ENCODE results near the gene KIF21B. TPM values are rescaled to one million over a fixed set of nuclear protein-coding genes. Genes with fewer than 3 reads are reported as not detected.

Gene KIF21B
- total RNA-seq, 1 experiment from 2014 or later: 0.22 TPM

DNA sequence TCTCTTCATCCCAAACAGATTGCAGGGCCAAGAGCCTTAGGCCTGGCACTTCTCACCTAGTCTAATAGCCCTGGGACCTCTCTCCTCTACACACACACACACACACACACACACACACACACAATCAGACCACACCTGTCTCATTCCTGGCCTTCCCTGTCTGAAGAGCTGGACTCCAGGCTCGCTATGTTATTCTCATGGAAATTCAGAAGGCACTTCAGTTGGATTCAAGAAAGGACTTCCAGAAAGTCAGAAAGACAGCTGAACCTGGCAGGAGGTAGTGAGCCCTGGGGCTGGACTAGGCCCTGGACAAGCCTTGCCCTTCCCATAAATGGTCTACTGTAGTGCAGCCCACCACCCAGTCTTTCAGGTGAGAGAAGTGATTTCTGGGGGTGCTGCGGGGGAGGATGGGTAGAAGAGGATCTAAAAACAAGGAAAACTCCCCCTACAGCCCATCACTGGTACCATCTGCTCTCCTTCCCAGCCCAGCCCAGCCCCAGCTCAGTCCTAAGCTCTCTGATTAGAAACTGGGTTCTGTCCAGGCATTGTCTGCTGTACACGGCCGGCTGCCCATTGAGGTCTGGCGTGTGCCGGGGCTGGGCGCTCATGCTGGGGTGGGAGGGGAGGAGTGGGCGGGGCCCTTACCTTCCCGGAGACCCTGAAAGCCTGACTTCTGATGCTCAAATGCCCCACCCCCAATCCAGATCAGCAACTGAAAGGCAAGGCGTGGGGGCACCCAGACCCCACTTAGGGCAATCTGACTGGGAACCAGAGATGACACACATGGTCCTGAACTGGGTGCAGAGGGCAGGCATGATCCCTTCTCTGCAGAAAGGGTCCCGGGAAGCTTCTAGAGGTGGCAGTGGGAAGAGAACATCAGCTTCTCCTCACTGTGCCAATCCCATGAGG is 2.5 kb downstream of the KIF21B start:
- no peak for DNase-seq (ENCODE audit: extremely low read depth, low read depth)

DNA sequence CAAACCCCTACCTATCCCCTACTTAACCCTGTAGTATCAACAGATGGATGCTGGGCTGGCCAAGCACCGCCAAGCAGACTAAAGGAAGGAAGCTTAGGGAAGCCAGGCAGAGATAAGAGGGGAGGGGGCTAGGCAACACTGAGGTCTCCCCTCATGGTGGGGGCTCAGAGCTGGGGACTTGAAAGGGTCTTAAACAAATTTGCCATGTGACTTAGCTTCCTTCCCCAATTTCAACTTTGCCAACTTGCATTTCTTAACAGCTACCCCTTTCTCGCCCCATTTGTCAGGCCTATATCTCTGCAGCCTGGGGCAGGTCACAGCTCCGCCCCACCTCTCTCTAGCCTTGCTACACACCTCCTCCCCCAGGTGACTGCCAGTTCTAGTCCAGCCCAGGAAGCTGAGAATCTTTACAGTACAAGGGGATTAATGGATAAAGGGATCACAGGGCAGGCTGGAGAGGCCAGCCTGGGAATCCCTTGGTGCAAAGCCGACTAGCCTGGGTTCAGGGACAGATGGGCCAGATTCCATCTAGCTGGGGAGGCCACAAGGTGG is 3.4 kb downstream of the KIF21B start:
- DNase-seq (ENCODE audit: extremely low read depth, low read depth): no peak

DNA sequence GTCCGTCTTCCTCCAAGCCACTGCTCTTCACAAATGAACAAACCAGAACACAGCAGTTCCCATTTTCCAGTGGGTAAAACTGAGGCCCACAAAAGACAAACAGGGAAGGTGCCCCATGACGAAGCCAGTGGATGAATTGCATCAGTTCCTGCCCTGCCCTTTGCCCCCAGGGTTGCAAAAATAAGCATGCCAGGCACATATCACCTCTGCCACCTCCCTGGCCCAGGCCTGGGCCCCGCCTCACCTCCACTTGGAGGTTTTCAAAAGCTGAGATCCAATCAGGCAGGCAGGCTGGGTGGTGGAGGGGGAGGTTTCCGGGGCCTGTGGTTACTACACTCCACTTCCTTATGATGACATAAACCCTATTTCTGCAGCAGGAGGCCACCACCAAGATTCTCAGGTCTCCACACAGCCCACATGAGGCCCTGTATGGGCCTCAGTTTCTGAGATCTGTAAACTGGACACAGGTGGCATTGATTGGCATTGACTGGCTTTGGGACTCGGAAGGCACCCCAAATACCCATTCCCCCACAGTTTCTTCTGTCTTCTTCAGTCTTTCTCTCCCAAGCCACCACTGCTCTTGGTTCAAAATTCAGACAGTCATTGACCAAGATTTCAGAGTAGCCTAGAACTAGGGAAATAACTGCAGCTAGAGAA is 4.1 kb downstream of the KIF21B start:
- DNase-seq (ENCODE audit: extremely low read depth, low read depth): peak; percentile 9

DNA sequence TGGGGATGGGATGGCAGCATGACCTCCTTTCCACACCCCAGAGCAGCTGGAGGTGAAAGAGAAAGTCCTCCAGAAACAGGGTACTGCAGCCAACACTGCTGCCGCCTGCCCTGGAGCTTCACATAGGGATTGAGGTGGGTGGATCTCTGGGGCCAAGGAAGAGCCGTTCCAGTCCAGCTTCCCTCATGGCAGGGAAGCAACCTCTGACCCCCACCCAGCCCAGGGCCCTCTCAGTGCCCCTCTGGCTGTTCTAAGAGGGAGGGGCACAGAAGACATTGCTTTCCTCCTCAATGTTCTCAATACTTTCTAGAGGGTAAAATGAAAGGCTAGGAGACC is 5.7 kb downstream of the KIF21B start:
- no peak for DNase-seq (ENCODE audit: extremely low read depth, low read depth)

DNA sequence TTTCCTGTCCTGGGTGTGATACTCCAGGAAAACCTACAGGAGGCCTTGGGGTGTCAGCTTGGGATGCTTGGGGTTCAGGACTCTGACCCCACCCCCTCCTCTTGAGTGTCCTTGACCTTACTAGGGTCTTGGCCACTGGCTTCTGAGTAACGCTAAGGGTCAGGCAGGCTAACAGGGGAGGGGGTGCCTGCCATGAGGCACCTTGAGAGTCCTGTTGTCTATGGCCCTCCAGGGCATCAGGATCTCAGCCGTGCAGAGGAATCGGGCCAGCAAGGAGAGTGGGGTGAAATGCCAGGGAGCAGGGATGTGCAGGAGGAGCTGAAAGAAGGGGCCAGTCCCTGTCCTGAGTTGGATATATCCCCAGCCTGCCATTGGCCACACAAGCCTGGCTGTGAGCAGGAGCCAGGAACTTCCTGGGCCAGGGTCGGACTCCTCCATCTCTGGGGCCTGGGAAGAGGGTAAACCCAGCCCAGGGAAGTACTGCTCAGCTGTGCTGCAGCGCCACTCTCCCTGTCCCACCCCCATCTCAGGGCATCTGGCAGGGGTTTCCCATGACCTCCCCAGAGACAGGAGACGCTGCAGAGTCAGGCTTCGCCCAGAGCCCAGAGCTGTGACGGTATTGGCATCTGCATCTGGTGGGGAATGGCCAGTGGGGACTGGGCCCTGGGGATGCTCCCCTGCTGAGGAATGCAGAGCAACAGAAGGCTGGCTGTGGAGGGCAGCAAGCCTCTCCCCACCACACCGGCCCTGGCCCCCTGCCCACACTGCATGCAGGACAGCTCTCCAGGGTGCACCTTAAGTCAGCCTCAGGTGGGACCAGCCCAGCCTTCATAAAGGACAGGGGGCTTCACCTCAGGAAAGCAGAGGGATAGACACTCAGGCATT is 6.3 kb downstream of the KIF21B start:
- DNase-seq (ENCODE audit: extremely low read depth, low read depth): no peak

DNA sequence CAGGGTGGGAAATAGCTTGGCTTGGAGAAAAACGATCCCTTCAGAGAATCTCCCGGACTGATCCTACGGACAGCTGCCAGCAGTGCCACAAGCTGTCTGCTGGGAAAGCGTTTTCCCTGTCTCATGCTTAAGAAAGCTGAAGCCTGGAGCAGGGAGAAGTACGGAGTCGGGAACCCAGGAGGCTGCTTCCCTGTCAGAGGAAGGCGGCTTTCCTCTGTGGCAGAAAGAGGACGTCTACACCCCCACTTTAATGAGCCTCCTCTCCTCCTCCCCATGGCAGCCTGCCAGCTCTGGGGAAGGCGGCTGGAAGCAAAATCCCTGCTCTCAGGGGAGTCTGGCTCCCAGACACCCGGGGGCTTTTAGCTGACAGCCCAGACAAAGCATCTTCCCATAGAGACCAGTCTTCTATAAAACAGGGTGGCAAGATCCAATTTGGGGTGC is 7.3 kb downstream of the KIF21B start:
- no peak for DNase-seq (ENCODE audit: extremely low read depth, low read depth)

DNA sequence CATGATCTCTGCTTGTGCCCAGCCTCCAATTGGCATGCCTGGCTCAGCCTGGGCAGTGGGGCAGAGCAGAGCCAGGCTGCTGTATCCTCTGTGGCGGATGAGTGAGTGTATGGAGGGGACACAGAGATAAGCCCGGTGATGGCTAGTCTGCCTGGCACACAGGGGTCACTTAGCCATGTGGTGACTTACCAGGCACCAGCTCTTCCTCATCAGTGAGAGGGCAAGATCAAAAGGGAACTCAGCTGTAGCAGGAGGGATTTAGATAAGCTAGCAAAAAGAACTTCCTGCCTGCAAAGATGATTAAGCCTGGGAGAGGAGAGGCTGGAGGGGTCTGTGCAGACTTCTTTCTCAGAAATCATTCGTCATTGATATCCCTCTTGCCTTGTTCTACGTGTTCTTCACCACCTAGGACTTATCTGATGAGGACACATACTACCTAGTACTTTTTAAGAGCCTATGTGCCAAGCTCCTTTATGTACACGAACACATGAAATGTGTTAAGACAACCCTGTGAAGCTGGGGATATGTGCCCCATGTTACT is 7.9 kb downstream of the KIF21B start:
- DNase-seq (ENCODE audit: extremely low read depth, low read depth): no peak

DNA sequence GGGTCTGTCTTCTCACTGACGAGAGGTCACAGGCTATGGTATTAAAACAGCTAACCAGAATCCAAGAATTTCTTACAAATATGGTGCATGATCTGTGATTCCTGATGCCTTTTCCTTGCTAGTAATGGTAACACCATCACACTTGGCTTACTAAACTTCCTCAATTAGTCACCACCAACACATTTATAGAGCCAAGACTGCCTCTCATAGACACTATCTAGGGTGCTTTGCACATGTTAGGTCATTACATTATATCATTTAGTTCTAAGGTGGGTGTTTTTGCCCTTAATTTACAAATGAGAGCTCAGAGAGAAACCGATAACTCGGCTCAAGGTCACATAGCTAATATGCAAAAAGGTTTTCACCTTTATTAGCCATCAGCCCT is 8.7 kb downstream of the KIF21B start:
- no peak for DNase-seq (ENCODE audit: extremely low read depth, low read depth)

DNA sequence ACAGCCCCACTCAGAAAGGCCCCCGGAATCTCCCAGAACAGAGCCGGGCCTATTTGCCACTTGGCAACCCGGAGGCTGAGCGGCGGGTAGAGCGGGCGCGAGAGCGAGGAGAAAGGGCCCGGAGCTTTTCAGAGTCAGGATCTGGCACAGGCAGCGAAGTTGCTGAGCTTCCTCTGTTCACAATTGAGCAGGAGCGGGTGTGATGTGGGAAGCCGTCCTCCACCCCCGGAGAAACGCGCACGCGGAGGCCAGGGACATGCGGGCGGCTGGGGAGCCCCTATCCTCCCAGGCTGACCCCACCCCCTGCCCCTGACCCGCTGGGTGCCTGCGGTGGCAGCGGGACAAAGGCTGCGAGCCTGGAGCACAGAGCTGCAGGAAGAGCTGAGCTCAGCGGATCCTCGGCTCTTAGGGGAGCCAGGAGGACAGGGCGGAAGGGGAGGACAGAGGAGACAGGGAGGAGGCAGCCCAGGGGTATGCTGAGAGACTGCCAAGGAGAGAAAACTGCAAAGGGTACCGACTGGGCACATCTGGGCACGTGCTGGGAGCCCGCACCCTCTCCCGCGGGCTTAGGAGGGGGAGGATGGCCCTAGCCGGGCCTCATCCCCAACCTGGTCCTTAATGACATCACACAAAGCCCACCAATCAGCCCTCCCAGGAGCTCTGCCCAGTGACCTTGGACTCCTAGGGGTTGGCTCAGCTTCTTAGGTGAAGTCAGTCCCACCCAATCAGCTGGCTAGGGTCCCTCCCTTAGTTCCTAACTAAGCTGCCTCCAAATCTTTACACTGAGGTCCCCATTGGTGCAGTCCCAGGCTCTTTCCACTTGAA is 9.3 kb downstream of the KIF21B start:
- DNase-seq (ENCODE audit: extremely low read depth, low read depth): no peak

DNA sequence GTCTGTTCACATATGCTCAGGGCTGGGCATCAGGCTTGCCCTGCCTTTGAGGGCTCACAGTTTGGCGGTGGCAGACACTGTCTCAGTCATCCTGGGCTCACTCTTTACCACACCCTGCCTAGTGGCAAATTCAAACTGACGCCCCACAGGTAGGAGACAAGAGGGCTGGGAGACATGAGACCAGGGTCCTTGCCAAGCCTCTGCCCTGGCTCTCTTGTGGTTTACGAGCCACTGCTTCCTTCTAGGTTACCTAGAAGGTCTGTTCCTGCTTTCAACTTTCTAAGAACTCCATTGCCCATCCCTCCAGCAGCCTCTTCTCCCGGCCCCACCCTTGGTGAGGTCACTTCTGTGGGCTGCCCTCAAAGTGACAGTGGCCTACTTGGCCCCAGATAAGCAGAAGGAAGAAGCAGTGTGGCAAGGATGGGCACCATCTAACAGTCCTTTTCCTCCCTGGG is 10.5 kb downstream of the KIF21B start:
- DNase-seq (ENCODE audit: extremely low read depth, low read depth): no peak

DNA sequence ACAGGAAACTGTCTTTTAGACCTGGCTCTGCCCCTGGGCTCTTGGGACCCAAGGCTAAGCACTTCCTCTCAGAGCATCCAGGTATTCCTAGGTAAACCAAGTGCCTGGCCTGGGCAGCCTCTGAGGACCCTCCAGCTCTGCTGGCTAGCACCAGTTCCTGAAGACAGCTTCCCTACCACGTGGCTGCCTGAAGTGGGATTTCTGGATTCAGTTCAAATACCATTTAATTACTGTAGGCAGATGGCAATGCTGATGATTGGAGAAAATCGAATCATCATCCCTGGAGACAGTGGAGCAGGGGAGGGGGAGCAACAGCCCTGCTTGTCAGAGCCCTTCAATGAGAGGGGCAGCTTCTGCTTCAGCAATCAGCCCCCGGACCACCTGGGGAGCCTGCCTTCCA is 11.9 kb downstream of the KIF21B start:
- DNase-seq (ENCODE audit: extremely low read depth, low read depth): no peak

DNA sequence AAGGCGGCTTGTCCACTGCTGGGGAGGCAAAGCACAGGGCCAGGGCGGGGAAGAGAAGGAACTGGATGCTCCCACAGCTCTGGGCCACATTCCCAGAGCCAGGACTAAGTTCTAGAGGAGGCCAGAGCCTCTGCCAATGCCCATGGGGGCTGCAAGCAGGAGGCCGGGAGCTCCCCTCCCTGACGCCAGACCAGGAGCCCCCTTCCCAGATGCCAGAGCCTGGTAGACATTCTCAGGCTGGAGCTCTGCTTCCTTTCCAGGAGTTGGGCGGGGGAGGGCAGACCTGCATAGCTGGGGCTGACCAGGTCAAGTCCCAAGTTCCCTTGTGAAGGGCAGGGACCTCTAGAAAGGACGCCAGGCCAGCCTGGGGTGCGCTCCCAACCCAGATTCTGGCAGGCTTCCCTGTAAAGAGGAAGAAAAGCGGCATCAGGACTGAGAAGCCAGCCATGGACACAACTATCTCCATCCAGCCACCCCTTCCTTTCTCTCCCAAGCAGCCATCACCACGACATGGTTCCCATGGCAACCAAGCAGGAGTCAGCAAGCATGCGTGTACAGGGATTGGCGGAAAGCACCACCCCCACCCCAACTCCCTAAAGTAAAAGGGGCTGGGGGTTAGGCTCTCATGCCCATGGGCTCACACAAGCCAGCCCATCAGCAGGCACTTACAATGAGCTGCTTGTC is 13.4 kb downstream of the KIF21B start:
- DNase-seq (ENCODE audit: extremely low read depth, low read depth): no peak

DNA sequence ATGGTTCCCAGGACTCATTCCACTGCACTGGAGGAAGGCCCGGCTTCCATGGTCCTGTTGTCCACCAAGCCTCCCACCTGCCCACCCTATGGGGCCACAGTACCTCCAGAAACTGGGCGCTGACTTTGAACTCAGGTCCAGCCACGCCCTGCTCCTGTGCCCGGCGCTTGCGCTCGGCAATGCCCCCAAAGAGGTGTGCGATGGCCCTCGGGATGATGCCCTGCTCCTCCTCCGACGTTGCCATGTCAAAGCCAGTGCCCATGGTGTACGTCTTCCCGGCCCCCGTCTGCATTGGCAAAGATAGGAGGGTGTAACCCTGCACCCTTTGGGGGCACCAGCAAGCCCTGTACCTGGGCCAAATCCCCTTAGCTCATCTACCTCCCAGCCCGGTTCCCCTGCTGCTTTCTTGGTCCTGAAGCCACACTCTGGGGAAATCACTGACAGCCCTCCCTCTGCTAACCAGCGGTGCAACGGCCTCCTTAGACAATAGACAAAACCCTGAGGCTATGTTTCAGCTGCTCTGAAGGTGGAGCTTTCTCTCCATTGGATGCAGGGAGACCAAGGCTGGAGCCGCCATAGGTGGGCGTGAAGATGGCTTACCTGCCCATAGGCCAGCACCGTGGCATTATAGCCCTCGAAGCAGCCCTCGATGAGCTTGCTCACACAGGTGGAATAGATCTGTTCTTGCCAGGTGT is 14.7 kb downstream of the KIF21B start:
- DNase-seq (ENCODE audit: extremely low read depth, low read depth): no peak

DNA sequence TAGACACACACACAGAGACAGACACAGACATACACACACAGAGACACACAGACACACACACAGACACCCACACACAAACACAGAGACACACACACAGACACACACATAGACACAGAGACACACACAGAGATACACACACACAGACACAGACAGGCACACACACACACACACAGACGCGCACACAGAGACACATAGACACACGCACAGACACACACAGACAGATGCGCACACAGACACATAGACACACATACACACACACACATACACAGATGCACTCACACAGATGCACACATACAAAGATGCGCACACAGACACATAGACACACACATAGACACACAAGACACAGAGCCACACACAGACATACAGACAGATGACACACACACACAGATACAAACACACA is 16.0 kb downstream of the KIF21B start:
- no peak for DNase-seq (ENCODE audit: extremely low read depth, low read depth)

DNA sequence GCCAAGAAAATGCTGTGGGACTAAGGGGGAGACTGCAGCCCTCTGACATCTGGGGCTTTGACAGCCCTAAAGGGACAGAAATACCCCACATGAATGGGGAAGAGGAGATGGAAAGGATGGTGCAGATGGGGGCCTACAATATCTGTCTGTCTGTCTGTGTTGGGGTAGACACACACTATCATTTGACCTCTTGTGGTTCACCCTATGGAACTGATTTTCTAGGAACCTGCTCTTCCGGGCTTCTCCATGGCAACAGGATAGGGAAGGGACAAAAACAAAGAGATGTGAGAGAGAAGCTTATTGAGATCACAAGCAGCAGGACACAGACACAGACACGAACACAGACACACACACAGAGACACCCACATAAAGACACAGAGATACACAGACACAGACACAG is 17.1 kb downstream of the KIF21B start:
- no peak for DNase-seq (ENCODE audit: extremely low read depth, low read depth)

DNA sequence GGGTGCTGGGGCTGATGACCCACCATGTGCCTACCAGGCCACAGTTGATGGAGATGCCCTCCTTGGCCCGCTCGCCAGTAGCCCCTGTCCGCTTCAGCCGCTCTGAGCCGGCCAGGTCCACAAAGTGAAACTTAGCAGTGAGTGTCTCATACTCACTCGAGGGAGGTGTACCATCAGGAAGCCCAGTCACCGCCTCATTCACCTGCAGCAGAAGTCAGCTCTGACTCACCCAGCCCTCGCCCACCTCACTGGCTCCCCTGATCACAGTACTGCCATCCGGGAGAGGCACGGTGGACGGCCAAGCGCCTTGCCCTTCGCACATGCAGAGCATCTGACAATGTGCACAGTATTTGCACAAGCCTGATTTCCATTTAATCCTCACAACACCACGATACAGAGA is 18.8 kb downstream of the KIF21B start:
- DNase-seq (ENCODE audit: extremely low read depth, low read depth): no peak

DNA sequence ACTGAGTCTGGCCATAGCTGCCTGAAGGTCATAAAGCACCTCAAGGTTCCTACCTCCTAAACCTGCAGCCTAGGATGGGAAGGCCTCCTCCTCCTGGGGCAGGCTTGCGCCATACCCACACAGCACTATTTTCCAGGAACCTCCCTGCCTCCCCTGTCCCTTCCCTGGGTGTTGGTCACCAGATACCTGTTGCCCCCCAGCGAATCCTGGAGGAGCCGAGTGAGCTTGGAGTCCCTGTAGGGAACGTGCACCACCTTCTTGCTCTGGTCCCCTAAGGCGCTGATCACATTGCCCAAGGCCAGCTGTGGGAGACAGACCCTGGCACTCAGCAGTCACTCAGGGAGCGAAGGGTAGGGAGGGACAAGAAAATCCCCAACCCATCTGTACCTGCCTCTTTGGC is 19.4 kb downstream of the KIF21B start:
- DNase-seq (ENCODE audit: extremely low read depth, low read depth): no peak

DNA sequence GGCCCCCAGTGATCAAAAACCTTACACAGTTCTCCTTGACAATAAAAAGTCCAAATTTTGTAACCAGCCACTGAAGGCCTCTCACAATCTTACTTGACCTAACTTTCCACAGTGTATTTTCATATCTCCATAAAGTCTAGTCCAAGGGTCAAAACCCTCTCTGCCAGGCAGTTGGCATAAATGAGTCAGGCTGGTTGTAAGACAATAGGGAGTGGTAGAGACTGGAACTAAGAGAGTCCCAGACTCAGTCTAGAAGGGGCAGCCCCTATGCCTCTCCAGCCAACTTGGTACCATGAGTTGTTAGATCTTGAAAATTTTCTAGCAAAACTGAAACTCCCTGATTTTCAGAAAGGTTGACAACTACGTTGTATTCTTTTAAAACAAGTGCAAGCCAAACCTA is 21.0 kb downstream of the KIF21B start:
- no peak for DNase-seq (ENCODE audit: extremely low read depth, low read depth)

DNA sequence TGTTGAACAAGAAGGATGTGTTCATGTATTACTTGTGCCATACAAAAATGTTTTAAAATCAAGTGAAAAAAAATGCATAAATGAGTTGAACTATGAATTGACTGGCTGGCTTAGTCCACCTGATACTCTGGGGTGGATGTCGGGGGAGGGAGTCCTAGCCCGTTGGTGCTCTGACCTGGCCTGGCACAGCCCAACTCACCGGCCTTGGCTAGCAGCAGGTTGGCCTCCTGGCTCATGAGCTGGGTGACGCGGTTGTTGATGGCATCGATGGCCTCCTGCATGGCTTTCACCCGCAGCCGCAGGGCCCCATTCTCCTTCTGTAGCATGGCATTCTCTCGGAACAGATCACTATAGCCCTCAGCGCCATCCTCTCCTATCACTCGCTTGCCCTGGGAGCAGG is 21.6 kb downstream of the KIF21B start:
- DNase-seq (ENCODE audit: extremely low read depth, low read depth): no peak

All from NCI-H460 (cell line).